ENCODE results near the gene CCND1.

- TF ChIP-seq POLR2A (IDR thresholded peaks at IDR 0.05) (no peak), EP300 (IDR thresholded peaks at IDR 0.05) (no peak)
- TF ChIP-seq, protein P1, sequence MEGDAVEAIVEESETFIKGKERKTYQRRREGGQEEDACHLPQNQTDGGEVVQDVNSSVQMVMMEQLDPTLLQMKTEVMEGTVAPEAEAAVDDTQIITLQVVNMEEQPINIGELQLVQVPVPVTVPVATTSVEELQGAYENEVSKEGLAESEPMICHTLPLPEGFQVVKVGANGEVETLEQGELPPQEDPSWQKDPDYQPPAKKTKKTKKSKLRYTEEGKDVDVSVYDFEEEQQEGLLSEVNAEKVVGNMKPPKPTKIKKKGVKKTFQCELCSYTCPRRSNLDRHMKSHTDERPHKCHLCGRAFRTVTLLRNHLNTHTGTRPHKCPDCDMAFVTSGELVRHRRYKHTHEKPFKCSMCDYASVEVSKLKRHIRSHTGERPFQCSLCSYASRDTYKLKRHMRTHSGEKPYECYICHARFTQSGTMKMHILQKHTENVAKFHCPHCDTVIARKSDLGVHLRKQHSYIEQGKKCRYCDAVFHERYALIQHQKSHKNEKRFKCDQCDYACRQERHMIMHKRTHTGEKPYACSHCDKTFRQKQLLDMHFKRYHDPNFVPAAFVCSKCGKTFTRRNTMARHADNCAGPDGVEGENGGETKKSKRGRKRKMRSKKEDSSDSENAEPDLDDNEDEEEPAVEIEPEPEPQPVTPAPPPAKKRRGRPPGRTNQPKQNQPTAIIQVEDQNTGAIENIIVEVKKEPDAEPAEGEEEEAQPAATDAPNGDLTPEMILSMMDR (IDR thresholded peaks at IDR 0.05) = no peak
Observed at GRCh38 chr11:69620683-69621290, 20.2 kb upstream of the CCND1 start.
